K562 (cell line): Measurements from ENCODE around the gene ATP5F1A. TPM values are rescaled to one million over a fixed set of nuclear protein-coding genes. Genes with fewer than 3 reads are reported as not detected.

Experiments used
- ATAC-seq: fragments of 200-7000 bp; cut with Tn5 transposase; 3 replicates; pipeline ENCODE4 v1.9.1; 2020; ENCODE audit warnings: moderate library complexity
- BruUV-seq: library from RNA; stranded (reverse); fragments of 400-500 nt; replicated peaks from 2 replicates; lab custom pipeline; 2021; lab: Mats Ljungman, UMichigan
- CTCF ChIA-PET: fragments of 300-600 bp; formaldehyde crosslinking; extraction: SDS; loops from one replicate; lab custom pipeline; 2021; ENCODE audit warnings: low intra/inter-chr PET ratio; lab: Yijun Ruan, JAX
- POLR2A ChIA-PET: fragments of 300-600, 350-650 bp; sonication (Branson Sonifier 250); formaldehyde crosslinking; extraction: SDS; loops from one replicate; lab custom pipeline; 2021; ENCODE audit warnings: antibody characterized with exemption, inconsistent platforms; lab: Yijun Ruan, JAX
- DNase-seq, 4 experiments: peaks; one replicate each; pipeline versions ENCODE4 v3.0.0 to v3.0.0-alpha.2; 2011 to 2018; ENCODE audit warnings: low spot score in 3 of 4, mixed read lengths in 3 of 4; ENCODE audit errors: extremely low read depth in 1 of 4
- FAIRE-seq: peaks from 2 replicates; lab custom pipeline; 2011; peaks lifted over from hg19 to GRCh38; lab: Jason Lieb, UNC
- H2AFZ ChIP-seq: 2 replicates; pipeline ENCODE4 v1.6.0; 2011; ENCODE audit warnings: low read depth, low read length, control low read depth, inconsistent platforms
- H3K27ac ChIP-seq: fragments of 200-600 bp; 3 replicates; pipeline ENCODE4 v1.8.0; 2011; ENCODE audit warnings: low read depth, mild to moderate bottlenecking, control low read depth, inconsistent platforms, low read length, moderate library complexity, mixed read lengths; ENCODE audit errors: extremely low read depth
- H3K27me3 ChIP-seq, 2 experiments: fragments of 300-600 bp in 1 of 2; 2 replicates in 1 of 2; 3 replicates in 1 of 2; pipeline versions ENCODE4 v1.6.0 to v1.8.0; 2011; ENCODE audit warnings: inconsistent platforms in 2 of 2, low read length in 2 of 2, mild to moderate bottlenecking in 1 of 2, mixed read lengths in 1 of 2, moderate library complexity in 1 of 2; ENCODE audit not compliant: control insufficient read depth in 2 of 2, insufficient read depth in 2 of 2
- H3K36me3 ChIP-seq: fragments of 300-600 bp; 3 replicates; pipeline ENCODE4 v1.8.0; 2011; ENCODE audit warnings: mild to moderate bottlenecking, low read length, inconsistent platforms; ENCODE audit not compliant: control insufficient read depth, insufficient read depth
- H3K4me1 ChIP-seq, 2 experiments: fragments of 200-600 bp in 1 of 2; replicated peaks in 1 of 2; 2 replicates in 1 of 2; 3 replicates in 1 of 2; pipeline versions ENCODE4 v1.5.1 to v1.8.0; 2011; ENCODE audit warnings: inconsistent platforms in 2 of 2, low read length in 2 of 2, mild to moderate bottlenecking in 1 of 2, mixed read lengths in 1 of 2, moderate library complexity in 1 of 2; ENCODE audit not compliant: control insufficient read depth in 2 of 2, insufficient read depth in 2 of 2
- H3K4me2 ChIP-seq: 2 replicates; pipeline ENCODE4 v1.6.1; 2011; ENCODE audit warnings: low read length, control low read depth, inconsistent platforms, mixed read lengths; ENCODE audit not compliant: insufficient read depth
- H3K4me3 ChIP-seq: fragments of 200-600 bp; sonication (generic), shearing (Covaris generic); 2 replicates; pipeline ENCODE4 v1.5.1; 2016; ENCODE audit warnings: control low read depth, inconsistent platforms
- H3K79me2 ChIP-seq: fragments of 200-600 bp; 3 replicates; pipeline ENCODE4 v1.8.0; 2011; ENCODE audit warnings: low read length, inconsistent platforms; ENCODE audit not compliant: control insufficient read depth, insufficient read depth
- H3K9ac ChIP-seq, 2 experiments: 2 replicates each; pipeline versions ENCODE4 v1.6.0 to v1.6.1; 2011; ENCODE audit warnings: low read depth in 2 of 2, low read length in 2 of 2, control low read depth in 1 of 2, inconsistent platforms in 1 of 2, mild to moderate bottlenecking in 1 of 2, mixed read lengths in 1 of 2; ENCODE audit not compliant: insufficient read depth in 1 of 2
- H3K9me1 ChIP-seq: one replicate; pipeline ENCODE4 v1.6.0; 2011; ENCODE audit warnings: inconsistent platforms, mild to moderate bottlenecking, low read length, moderate library complexity; ENCODE audit not compliant: control insufficient read depth, insufficient read depth
- H3K9me3 ChIP-seq: replicated peaks from 2 replicates; pipeline ENCODE4 v1.5.1; 2011; ENCODE audit warnings: low read depth, low read length, inconsistent platforms; ENCODE audit not compliant: control insufficient read depth, insufficient read depth
- H4K20me1 ChIP-seq: replicated peaks from 2 replicates; pipeline ENCODE4 v1.6.1; 2011; ENCODE audit warnings: low read length, inconsistent platforms, mixed read lengths; ENCODE audit not compliant: control insufficient read depth, insufficient read depth
- DMBX1 ChIP-seq: fragments of 250-450 bp; sonication (Bioruptor Pico); IDR thresholded peaks from 2 replicates; pipeline ENCODE4 v1.8.0; 2022; ENCODE audit warnings: inconsistent platforms, mild to moderate bottlenecking, moderate library complexity, borderline replicate concordance
- DPF2 ChIP-seq: fragments of 450-650 bp; IDR thresholded peaks from 2 replicates; pipeline ENCODE4 v1.6.1; 2016
- GATA2 ChIP-seq: sonication (generic); formaldehyde crosslinking; IDR thresholded peaks from 2 replicates; pipeline ENCODE4 v1.4.0; 2020; ENCODE audit warnings: mild to moderate bottlenecking, missing genetic modification reagents
- GATAD2B ChIP-seq: fragments of 450-650 bp; IDR thresholded peaks from 2 replicates; pipeline ENCODE4 v1.6.1; 2017; ENCODE audit warnings: mild to moderate bottlenecking, borderline replicate concordance
- MYBL2 ChIP-seq, 2 experiments: fragments of 450-650 bp in 1 of 2; sonication (generic) in 1 of 2; formaldehyde crosslinking in 1 of 2; IDR thresholded peaks; 2 replicates each; pipeline versions ENCODE4 v1.6.1 to v1.8.1; 2017 to 2022; ENCODE audit warnings: borderline replicate concordance in 1 of 2, inconsistent platforms in 1 of 2, low read depth in 1 of 2, mild to moderate bottlenecking in 1 of 2, missing genetic modification reagents in 1 of 2, moderate library complexity in 1 of 2
- MYC ChIP-seq, 2 experiments: fragments of 250-450 bp in 1 of 2; sonication (Bioruptor Pico) in 1 of 2; IDR thresholded peaks; 2 replicates each; pipeline versions ENCODE4 v1.5.1 to v1.6.1; 2012 to 2021; ENCODE audit warnings: low read depth in 2 of 2, borderline replicate concordance in 1 of 2, improper control_type of control experiment in 1 of 2, low read length in 1 of 2, mild to moderate bottlenecking in 1 of 2, moderate library complexity in 1 of 2
- NR2C2 ChIP-seq, 2 experiments: fragments of 200-800 bp in 1 of 2; sonication (Bioruptor generic) in 1 of 2; sonication (generic) in 1 of 2; formaldehyde crosslinking in 1 of 2; IDR thresholded peaks; 2 replicates each; pipeline versions ENCODE4 v1.6.1 to v1.8.0; 2016 to 2022; ENCODE audit warnings: mild to moderate bottlenecking in 1 of 2, missing compliant biosample characterization in 1 of 2, missing genetic modification characterization in 1 of 2, missing genetic modification reagents in 1 of 2
- PHF20 ChIP-seq: fragments of 450-650 bp; IDR thresholded peaks from 2 replicates; pipeline ENCODE4 v1.6.1; 2018; ENCODE audit not compliant: partially characterized antibody
- RFX5 ChIP-seq: IDR thresholded peaks from 2 replicates; pipeline ENCODE4 v1.6.1; 2011; ENCODE audit warnings: low read depth, mild to moderate bottlenecking, improper control_type of control experiment, low read length
- ZNF197 ChIP-seq: fragments of 200-800 bp; sonication (Bioruptor generic); IDR thresholded peaks from 2 replicates; pipeline ENCODE4 v1.6.1; 2016; ENCODE audit warnings: low read depth, missing genetic modification characterization, missing compliant biosample characterization
- WGBS: fragments of 100-300 bp; shearing (Covaris generic); methylation state at CpG from one replicate; pipeline ENCODE4 v1.1.6; 2016; ENCODE audit warnings: low coverage, mixed read lengths; ENCODE audit not compliant: insufficient coverage; ENCODE audit errors: missing lambda C conversion rate; 5-methylcytosine and 5-hydroxymethylcytosine counted together
- in situ Hi-C: fragments of 300-500 bp; cut with MboI; formaldehyde crosslinking; loops from 4 replicates; pipeline ENCODE4 v1.15.0; 2018; ENCODE audit warnings: inconsistent platforms, mixed read lengths
- intact Hi-C: fragments of 100-400 bp; cut with micrococcal nuclease; formaldehyde crosslinking; loops from 2 replicates; pipeline ENCODE4 v1.14.2; 2022
- polyA plus RNA-seq, 8 experiments: library from polyadenylated mRNA; depleted of rRNA in 4 of 8; stranded (reverse) in 5 of 8; unstranded in 3 of 8; fragments of >200 nt; fragmentation: Nextera tagmentation in 2 of 8; fragmentation: Illumina TruSeq in 1 of 8; extraction: Ambion mirVana in 2 of 8; extraction: Trizol in 1 of 8; gene quantifications; 2 replicates each; pipeline versions ENCODE4 v1.2.1 to v1.2.3, GENCODE V29; 2011 to 2014; ENCODE audit warnings: inconsistent platforms in 1 of 8, missing spikeins in 1 of 8
- total RNA-seq, 7 experiments: library from RNA; depleted of rRNA in 6 of 7; stranded (reverse); fragments of >200 nt in 6 of 7; fragmentation: Illumina TruSeq in 2 of 7; extraction: Trizol in 2 of 7; gene quantifications; 2 replicates each; pipeline versions ENCODE4 v1.2.1 to v1.2.3, GENCODE V29; 2011 to 2021; ENCODE audit warnings: low replicate concordance in 1 of 7
- TF ChIP-seq, protein P1 (sequence below), 2 experiments: fragments of 200-800 bp in 1 of 2; sonication (Bioruptor generic) in 1 of 2; sonication (generic) in 1 of 2; formaldehyde crosslinking in 1 of 2; IDR thresholded peaks in 1 of 2; conservative IDR thresholded peaks in 1 of 2; 2 replicates each; pipeline versions ENCODE4 v1.5.0 to v1.6.1; 2016 to 2020; ENCODE audit warnings: missing compliant biosample characterization in 1 of 2, missing genetic modification characterization in 1 of 2, missing genetic modification reagents in 1 of 2
- TF ChIP-seq, protein P2 (sequence below), 2 experiments: fragments of 450-650 bp; conservative IDR thresholded peaks; 2 replicates each; pipeline ENCODE4 v1.6.1; 2017; ENCODE audit warnings: mild to moderate bottlenecking in 2 of 2, moderate library complexity in 2 of 2

The ATP5F1A gene
- total and polyA plus RNA-seq, 9 of the 15 experiments (the other 6 are each of a cell fraction or from before 2014, with no cell fraction given) = 377 to 762 (median 490) TPM

DNA sequence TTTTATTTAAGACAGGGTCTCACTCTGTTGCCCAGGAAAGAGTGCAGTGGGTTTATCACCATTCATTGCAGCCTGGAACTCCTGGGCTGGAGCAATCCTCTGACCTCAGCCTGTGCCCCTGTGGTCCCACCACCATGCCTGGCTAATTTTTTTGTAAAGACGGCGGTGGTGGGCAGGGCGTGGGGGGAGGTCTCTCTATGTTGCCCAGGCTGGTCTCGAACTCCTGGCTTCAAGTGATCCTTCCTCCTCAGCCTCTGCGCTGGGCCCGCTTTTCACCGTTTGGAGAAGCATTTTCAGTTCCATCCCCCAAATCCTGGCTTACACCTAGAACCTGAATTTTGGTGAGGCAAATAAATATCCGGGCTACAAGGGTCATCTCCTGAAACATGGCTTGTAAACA, 1.4 kb upstream of the ATP5F1A start (continued):
- TF ChIP-seq MYBL2 (IDR thresholded peaks at IDR 0.05; ENCODE audit: low read depth) (no peak), MYBL2 (CRISPR knock-in tag; IDR thresholded peaks at IDR 0.05; ENCODE audit: borderline replicate concordance) (no peak), RFX5 (no peak), PHF20 (no peak)

DNA sequence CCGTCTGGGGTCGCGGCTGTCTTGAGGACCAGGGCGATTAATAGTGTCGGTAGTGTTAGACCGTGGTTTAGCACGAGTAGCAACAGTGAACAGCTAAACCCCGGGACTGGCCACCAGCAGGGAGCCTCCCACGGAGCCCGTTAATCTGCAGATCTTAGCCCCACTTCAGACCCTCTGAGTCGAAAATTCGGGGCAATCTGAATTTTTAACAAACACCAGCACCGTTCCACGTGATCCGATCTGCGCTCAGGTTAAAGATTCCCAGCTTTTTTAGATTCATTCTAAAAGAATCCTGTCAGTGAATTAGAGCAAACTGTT, 479 bp upstream of the ATP5F1A start:
- 7% methylated on average over 12 of the region's 16 CpGs for WGBS
- POLR2A ChIA-PET = interaction anchor here (0.8 to 1.4 kb wide), 2 partner anchors 9 kb away, joined by 4 to 6 read pairs; no protein-coding TSS in a partner anchor
- peak overlapping the region; percentile 77 to 89 for H3K9ac ChIP-seq
- ATAC-seq (no peak), DNase-seq (no peak), FAIRE-seq (peak; percentile 42)
- peaks cover 3 to 6% of the 10 kb centered on the region in 2 experiments; a peak in 2 of 5 replicates for H3K4me1 ChIP-seq
- H3K4me3 ChIP-seq = peak overlapping the region; percentile 94
- peaks cover 25% of the 10 kb centered on the region; the same call in 2 of the 3 replicates for H3K36me3 ChIP-seq
- in situ Hi-C loops = no loop called here
- H3K9me1 ChIP-seq = no peaks in the 10 kb centered on the region
- peak overlapping the region; percentile 97 for H2AFZ ChIP-seq
- H4K20me1 ChIP-seq = no peaks in the 10 kb centered on the region
- intact Hi-C loops = loop anchor here (2.0 kb wide), 1 partner anchor 74 kb away; no protein-coding TSS in a partner anchor
- TSS peak; percentile 94 for BruUV-seq
- H3K27ac ChIP-seq = peak overlapping the region; percentile 87
- H3K4me2 ChIP-seq = peak overlapping the region; percentile 88
- CTCF ChIA-PET = no interaction called here
- peaks cover 49% of the 10 kb centered on the region for H3K79me2 ChIP-seq
- H3K27me3 ChIP-seq = no peaks in the 10 kb centered on the region
- H3K9me3 ChIP-seq = no peaks in the 10 kb centered on the region
- no peak for TF ChIP-seq MYC (IDR thresholded peaks at IDR 0.05; ENCODE audit: low read depth, low read length)
- TF ChIP-seq MYC (CRISPR knock-in tag; IDR thresholded peaks at IDR 0.05; ENCODE audit: borderline replicate concordance, low read depth) = peak; percentile 44; the same call in 1 of the 2 replicates
- TF ChIP-seq ZNF197 (CRISPR knock-in tag) = no peak
- TF ChIP-seq NR2C2 (CRISPR knock-in tag; IDR thresholded peaks at IDR 0.05) = no peak
- peak; percentile 87 for TF ChIP-seq NR2C2 (tag; IDR thresholded peaks at IDR 0.05)
- TF ChIP-seq GATAD2B = 0 out of 2 replicates have a peak, but pooled peaks have one; percentile 18
- TF ChIP-seq DPF2 = no peak
- TF ChIP-seq, protein P1, sequence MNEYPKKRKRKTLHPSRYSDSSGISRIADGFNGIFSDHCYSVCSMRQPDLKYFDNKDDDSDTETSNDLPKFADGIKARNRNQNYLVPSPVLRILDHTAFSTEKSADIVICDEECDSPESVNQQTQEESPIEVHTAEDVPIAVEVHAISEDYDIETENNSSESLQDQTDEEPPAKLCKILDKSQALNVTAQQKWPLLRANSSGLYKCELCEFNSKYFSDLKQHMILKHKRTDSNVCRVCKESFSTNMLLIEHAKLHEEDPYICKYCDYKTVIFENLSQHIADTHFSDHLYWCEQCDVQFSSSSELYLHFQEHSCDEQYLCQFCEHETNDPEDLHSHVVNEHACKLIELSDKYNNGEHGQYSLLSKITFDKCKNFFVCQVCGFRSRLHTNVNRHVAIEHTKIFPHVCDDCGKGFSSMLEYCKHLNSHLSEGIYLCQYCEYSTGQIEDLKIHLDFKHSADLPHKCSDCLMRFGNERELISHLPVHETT (CRISPR knock-in tag; conservative IDR thresholded peaks at IDR 0.05 in 1 of 2, IDR thresholded peaks at IDR 0.05 in 1 of 2) = 0 out of 4 replicates have a peak, but pooled peaks of 1 of the 2 experiments have one; percentile 41
- TF ChIP-seq DMBX1 (CRISPR knock-in tag) = peak; percentile 38; the same call in 1 of the 2 replicates
- TF ChIP-seq GATA2 (CRISPR knock-in tag) = 0 out of 2 replicates have a peak, but pooled peaks have one; percentile 18
- TF ChIP-seq, protein P2, sequence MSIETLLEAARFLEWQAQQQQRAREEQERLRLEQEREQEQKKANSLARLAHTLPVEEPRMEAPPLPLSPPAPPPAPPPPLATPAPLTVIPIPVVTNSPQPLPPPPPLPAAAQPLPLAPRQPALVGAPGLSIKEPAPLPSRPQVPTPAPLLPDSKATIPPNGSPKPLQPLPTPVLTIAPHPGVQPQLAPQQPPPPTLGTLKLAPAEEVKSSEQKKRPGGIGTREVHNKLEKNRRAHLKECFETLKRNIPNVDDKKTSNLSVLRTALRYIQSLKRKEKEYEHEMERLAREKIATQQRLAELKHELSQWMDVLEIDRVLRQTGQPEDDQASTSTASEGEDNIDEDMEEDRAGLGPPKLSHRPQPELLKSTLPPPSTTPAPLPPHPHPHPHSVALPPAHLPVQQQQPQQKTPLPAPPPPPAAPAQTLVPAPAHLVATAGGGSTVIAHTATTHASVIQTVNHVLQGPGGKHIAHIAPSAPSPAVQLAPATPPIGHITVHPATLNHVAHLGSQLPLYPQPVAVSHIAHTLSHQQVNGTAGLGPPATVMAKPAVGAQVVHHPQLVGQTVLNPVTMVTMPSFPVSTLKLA (conservative IDR thresholded peaks at IDR 0.05) = 0 out of 4 replicates have a peak, but pooled peaks of 1 of the 2 experiments have one; percentile 1
